Measurements from ENCODE around the gene AWAT1.
"Not testable (repeated sequence)": the region's sequence is repeated elsewhere in the genome, so short reads cannot be mapped to it uniquely, and the experiment has no call there.

The AWAT1 gene

GRCh38 chrX:70234355-70234754 lies at the start of gene AWAT1:
TSS of gene AWAT1 (plus strand) at chrX:70234655. CDS start at chrX:70234696, 41 bp downstream.
- no peak for TF ChIP-seq CTCF (IDR thresholded peaks at IDR 0.05; ENCODE audit: extremely low read depth, missing control alignments)
- no peak for DNase-seq (ENCODE audit: low spot score)

GRCh38 chrX:70190225-70190624 lies 44.2 kb upstream of the AWAT1 start:
- no peak for DNase-seq (ENCODE audit: low spot score)
- no peak for TF ChIP-seq CTCF (IDR thresholded peaks at IDR 0.05; ENCODE audit: extremely low read depth, missing control alignments)

- DNase-seq (ENCODE audit: low spot score) = peak; percentile 45
- peak; percentile 38 for TF ChIP-seq CTCF (IDR thresholded peaks at IDR 0.05; ENCODE audit: extremely low read depth, missing control alignments)
These were observed 37.3 kb upstream of the AWAT1 start for GRCh38 chrX:70196961-70197720.

GRCh38 chrX:70201732-70202131 lies 32.7 kb upstream of the AWAT1 start:
- no peak for DNase-seq (ENCODE audit: low spot score)
- TF ChIP-seq CTCF (IDR thresholded peaks at IDR 0.05; ENCODE audit: extremely low read depth, missing control alignments) = no peak

GRCh38 chrX:70208479-70208878 lies 26.0 kb upstream of the AWAT1 start:
- DNase-seq (ENCODE audit: low spot score) = no peak
- TF ChIP-seq CTCF (IDR thresholded peaks at IDR 0.05; ENCODE audit: extremely low read depth, missing control alignments) = no peak

- not testable (repeated sequence) for DNase-seq (ENCODE audit: low spot score)
These were observed 24.9 kb upstream of the AWAT1 start for GRCh38 chrX:70209570-70209969.

GRCh38 chrX:70219938-70220764 lies 14.3 kb upstream of the AWAT1 start:
- no peak for TF ChIP-seq CTCF (IDR thresholded peaks at IDR 0.05; ENCODE audit: extremely low read depth, missing control alignments)
- DNase-seq (ENCODE audit: low spot score) = no peak

All from GM20000 (cell line).